Neural cell (in vitro differentiated cells): ENCODE results near the gene NLRP5. TPM values are rescaled to one million over a fixed set of nuclear protein-coding genes. Genes with fewer than 3 reads are reported as not detected.

Experiments used
- H2AFZ ChIP-seq: fragments of 200-600, 300-800 bp; sonication (generic), shearing (Covaris generic); 2 replicates; pipeline ENCODE4 v1.6.0; 2014; ENCODE audit warnings: low read depth, mild to moderate bottlenecking, antibody characterized with exemption, low read length, moderate library complexity
- H3F3A ChIP-seq: fragments of 200-600 bp; shearing (Covaris generic); 2 replicates; pipeline ENCODE4 v1.6.1; 2016; ENCODE audit warnings: mild to moderate bottlenecking, moderate library complexity, mixed read lengths, antibody characterized with exemption, low read length; ENCODE audit not compliant: insufficient read depth, poor library complexity, severe bottlenecking
- H3K27ac ChIP-seq: fragments of 200-600, 300-800 bp; sonication (generic), shearing (Covaris generic); 2 replicates; pipeline ENCODE4 v1.5.1; 2014; ENCODE audit warnings: mild to moderate bottlenecking, low read length, moderate library complexity
- H3K27me3 ChIP-seq: fragments of 300-800, 200-600 bp; sonication (generic), shearing (Covaris generic); 2 replicates; pipeline ENCODE4 v1.6.0; 2014; ENCODE audit warnings: mild to moderate bottlenecking, low read depth, low read length, moderate library complexity; ENCODE audit not compliant: insufficient read depth
- H3K36me3 ChIP-seq: fragments of 300-800, 200-600 bp; sonication (generic), shearing (Covaris generic); 2 replicates; pipeline ENCODE4 v1.5.1; 2014; ENCODE audit warnings: mild to moderate bottlenecking, antibody characterized with exemption, low read length, moderate library complexity; ENCODE audit not compliant: insufficient read depth
- H3K4me2 ChIP-seq: fragments of 300-800, 200-600 bp; sonication (generic), shearing (Covaris generic); 2 replicates; pipeline ENCODE4 v1.6.0; 2014; ENCODE audit warnings: mild to moderate bottlenecking, low read length
- H3K4me3 ChIP-seq: fragments of 300-800, 200-600 bp; sonication (generic), shearing (Covaris generic); 2 replicates; pipeline ENCODE4 v1.5.1; 2014; ENCODE audit warnings: mild to moderate bottlenecking, low read length, moderate library complexity
- H3K79me2 ChIP-seq: fragments of 200-600 bp; shearing (Covaris generic); replicated peaks from 2 replicates; pipeline ENCODE4 v1.6.0; 2014; ENCODE audit warnings: mild to moderate bottlenecking, low read length, moderate library complexity; ENCODE audit not compliant: insufficient read depth
- H3K9ac ChIP-seq: fragments of 300-800, 200-600 bp; sonication (generic), shearing (Covaris generic); 2 replicates; pipeline ENCODE4 v1.6.1; 2016; ENCODE audit warnings: mild to moderate bottlenecking, low read length, mixed read lengths
- H3K9me2 ChIP-seq: fragments of 200-600 bp; shearing (Covaris generic); 2 replicates; pipeline ENCODE4 v1.6.1; 2016; ENCODE audit warnings: mild to moderate bottlenecking, low read length, mixed read lengths; ENCODE audit not compliant: insufficient read depth
- H3K9me3 ChIP-seq: fragments of 200-600, 300-800 bp; sonication (generic), shearing (Covaris generic); 2 replicates; pipeline ENCODE4 v1.6.1; 2016; ENCODE audit warnings: mild to moderate bottlenecking, mixed run types, low read length, moderate library complexity, mixed read lengths
- H4K20me1 ChIP-seq: fragments of 200-600 bp; shearing (Covaris generic); 2 replicates; pipeline ENCODE4 v1.6.1; 2016; ENCODE audit warnings: mild to moderate bottlenecking, mixed run types; ENCODE audit not compliant: insufficient read depth
- CTCF ChIP-seq: fragments of 450-650 bp; IDR thresholded peaks from 2 replicates; pipeline ENCODE4 v1.5.1; 2014; ENCODE audit warnings: antibody characterized with exemption, mild to moderate bottlenecking, moderate library complexity; ENCODE audit not compliant: poor library complexity, severe bottlenecking
- EP300 ChIP-seq: fragments of 450-650 bp; conservative IDR thresholded peaks from 2 replicates; pipeline ENCODE4 v1.6.1; 2014; ENCODE audit warnings: antibody characterized with exemption, mild to moderate bottlenecking, moderate library complexity; ENCODE audit not compliant: poor library complexity, severe bottlenecking
- EZH2 ChIP-seq: fragments of 200-600, 300-800 bp; shearing (Covaris generic), sonication (generic); IDR thresholded peaks from 2 replicates; pipeline ENCODE4 v1.6.1; 2014; ENCODE audit warnings: antibody characterized with exemption, low read length, borderline replicate concordance, mild to moderate bottlenecking; ENCODE audit not compliant: insufficient read depth, poor library complexity, severe bottlenecking
- MXI1 ChIP-seq: fragments of 450-650 bp; conservative IDR thresholded peaks from 2 replicates; pipeline ENCODE4 v1.6.1; 2014; ENCODE audit warnings: antibody characterized with exemption, mild to moderate bottlenecking; ENCODE audit not compliant: poor library complexity, severe bottlenecking
- POLR2AphosphoS5 ChIP-seq: IDR thresholded peaks from 2 replicates; pipeline ENCODE4 v1.6.1; 2012
- RAD21 ChIP-seq: fragments of 450-650 bp; conservative IDR thresholded peaks from 2 replicates; pipeline ENCODE4 v1.6.1; 2014; ENCODE audit warnings: antibody characterized with exemption, mild to moderate bottlenecking, moderate library complexity
- REST ChIP-seq: IDR thresholded peaks from 2 replicates; pipeline ENCODE4 v1.6.1; 2012; ENCODE audit warnings: borderline replicate concordance
- SMC3 ChIP-seq: fragments of 450-650 bp; conservative IDR thresholded peaks from 2 replicates; pipeline ENCODE4 v1.6.1; 2014; ENCODE audit warnings: antibody characterized with exemption, mild to moderate bottlenecking, moderate library complexity; ENCODE audit not compliant: poor library complexity
- TAF1 ChIP-seq: IDR thresholded peaks from 2 replicates; pipeline ENCODE4 v1.6.1; 2012; ENCODE audit warnings: low read depth
- polyA plus RNA-seq: library from polyadenylated mRNA; depleted of rRNA; stranded (reverse); fragments of >200 nt; gene quantifications from 2 replicates; pipeline ENCODE4 v1.2.3, GENCODE V29; 2014

The NLRP5 gene
- polyA plus RNA-seq, 1 donor from 2014 or later, result not detected

- Histone ChIP-seq H3K79me2 (no peaks in the 10 kb centered on the region), H3K36me3 (no peaks in the 10 kb centered on the region), H3K9me2 (no peaks in the 10 kb centered on the region), H3K27ac (no peak overlapping the region), H3F3A (no peaks in the 10 kb centered on the region), H3K9me3 (no peaks in the 10 kb centered on the region), H3K4me2 (no peak overlapping the region), H3K4me3 (no peak overlapping the region), H3K27me3 (no peaks in the 10 kb centered on the region), H2AFZ (no peak overlapping the region), H4K20me1 (no peaks in the 10 kb centered on the region), H3K9ac (no peak overlapping the region)
- TF ChIP-seq TAF1, result no peak
These were observed 100.3 kb downstream of the NLRP5 start for GRCh38 chr19:56086671-56087430.

GRCh38 chr19:56087647-56088496 is 101.3 kb downstream of the NLRP5 start:
- no peak overlapping the region for H3K27ac ChIP-seq
- H2AFZ ChIP-seq, result no peak overlapping the region
- H3K9me3 ChIP-seq, result peaks cover 5% of the 10 kb centered on the region
- no peak overlapping the region for H3K4me2 ChIP-seq
- no peaks in the 10 kb centered on the region for H3K79me2 ChIP-seq
- no peaks in the 10 kb centered on the region for H3K9me2 ChIP-seq
- no peaks in the 10 kb centered on the region for H3F3A ChIP-seq
- H3K9ac ChIP-seq, result no peak overlapping the region
- no peak for TF ChIP-seq TAF1
- no peak for TF ChIP-seq MXI1
- TF ChIP-seq CTCF, result no peak
- TF ChIP-seq EP300, result no peak
- TF ChIP-seq EZH2, result no peak
- no peak for TF ChIP-seq RAD21
- no peak for TF ChIP-seq REST
- no peak for TF ChIP-seq POLR2AphosphoS5
- TF ChIP-seq SMC3, result no peak
- no peaks in the 10 kb centered on the region for H3K27me3 ChIP-seq
- no peak overlapping the region for H3K4me3 ChIP-seq
- no peaks in the 10 kb centered on the region for H3K36me3 ChIP-seq
- H4K20me1 ChIP-seq, result no peaks in the 10 kb centered on the region
